ENCODE data around the gene OGFOD1. TPM values are rescaled to one million over a fixed set of nuclear protein-coding genes. Genes with fewer than 3 reads are reported as not detected.

The OGFOD1 gene
- total and polyA plus RNA-seq, 2 experiments from 2014 or later, result 74.5 to 76.3 TPM

DNA sequence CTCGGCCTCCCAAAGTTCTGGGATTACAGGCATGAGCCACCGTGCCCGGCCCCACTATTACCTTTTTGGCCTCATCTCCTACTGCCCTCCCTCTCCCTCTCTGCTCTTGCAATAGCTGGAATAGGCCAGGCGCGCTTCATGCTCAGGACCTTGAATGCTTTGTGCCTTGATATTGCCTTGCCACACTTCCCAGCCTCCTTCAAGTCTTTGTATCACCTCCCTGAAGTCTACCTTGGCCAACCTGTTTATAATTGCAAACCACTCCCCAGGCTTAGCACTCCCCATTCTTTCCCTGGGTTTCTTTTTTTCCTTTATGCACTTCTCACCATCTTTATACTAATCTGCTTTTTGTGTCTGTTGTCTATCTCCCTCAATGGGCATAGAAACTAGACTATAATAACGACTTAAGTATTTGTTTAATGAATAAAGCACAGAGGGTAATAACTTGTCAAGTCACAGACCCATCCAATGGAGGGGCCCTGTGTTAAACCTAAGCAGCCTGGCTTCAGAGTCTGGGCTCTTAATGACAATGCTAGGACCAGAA is 6.6 kb downstream of the OGFOD1 start:
- TF ChIP-seq, protein P1, sequence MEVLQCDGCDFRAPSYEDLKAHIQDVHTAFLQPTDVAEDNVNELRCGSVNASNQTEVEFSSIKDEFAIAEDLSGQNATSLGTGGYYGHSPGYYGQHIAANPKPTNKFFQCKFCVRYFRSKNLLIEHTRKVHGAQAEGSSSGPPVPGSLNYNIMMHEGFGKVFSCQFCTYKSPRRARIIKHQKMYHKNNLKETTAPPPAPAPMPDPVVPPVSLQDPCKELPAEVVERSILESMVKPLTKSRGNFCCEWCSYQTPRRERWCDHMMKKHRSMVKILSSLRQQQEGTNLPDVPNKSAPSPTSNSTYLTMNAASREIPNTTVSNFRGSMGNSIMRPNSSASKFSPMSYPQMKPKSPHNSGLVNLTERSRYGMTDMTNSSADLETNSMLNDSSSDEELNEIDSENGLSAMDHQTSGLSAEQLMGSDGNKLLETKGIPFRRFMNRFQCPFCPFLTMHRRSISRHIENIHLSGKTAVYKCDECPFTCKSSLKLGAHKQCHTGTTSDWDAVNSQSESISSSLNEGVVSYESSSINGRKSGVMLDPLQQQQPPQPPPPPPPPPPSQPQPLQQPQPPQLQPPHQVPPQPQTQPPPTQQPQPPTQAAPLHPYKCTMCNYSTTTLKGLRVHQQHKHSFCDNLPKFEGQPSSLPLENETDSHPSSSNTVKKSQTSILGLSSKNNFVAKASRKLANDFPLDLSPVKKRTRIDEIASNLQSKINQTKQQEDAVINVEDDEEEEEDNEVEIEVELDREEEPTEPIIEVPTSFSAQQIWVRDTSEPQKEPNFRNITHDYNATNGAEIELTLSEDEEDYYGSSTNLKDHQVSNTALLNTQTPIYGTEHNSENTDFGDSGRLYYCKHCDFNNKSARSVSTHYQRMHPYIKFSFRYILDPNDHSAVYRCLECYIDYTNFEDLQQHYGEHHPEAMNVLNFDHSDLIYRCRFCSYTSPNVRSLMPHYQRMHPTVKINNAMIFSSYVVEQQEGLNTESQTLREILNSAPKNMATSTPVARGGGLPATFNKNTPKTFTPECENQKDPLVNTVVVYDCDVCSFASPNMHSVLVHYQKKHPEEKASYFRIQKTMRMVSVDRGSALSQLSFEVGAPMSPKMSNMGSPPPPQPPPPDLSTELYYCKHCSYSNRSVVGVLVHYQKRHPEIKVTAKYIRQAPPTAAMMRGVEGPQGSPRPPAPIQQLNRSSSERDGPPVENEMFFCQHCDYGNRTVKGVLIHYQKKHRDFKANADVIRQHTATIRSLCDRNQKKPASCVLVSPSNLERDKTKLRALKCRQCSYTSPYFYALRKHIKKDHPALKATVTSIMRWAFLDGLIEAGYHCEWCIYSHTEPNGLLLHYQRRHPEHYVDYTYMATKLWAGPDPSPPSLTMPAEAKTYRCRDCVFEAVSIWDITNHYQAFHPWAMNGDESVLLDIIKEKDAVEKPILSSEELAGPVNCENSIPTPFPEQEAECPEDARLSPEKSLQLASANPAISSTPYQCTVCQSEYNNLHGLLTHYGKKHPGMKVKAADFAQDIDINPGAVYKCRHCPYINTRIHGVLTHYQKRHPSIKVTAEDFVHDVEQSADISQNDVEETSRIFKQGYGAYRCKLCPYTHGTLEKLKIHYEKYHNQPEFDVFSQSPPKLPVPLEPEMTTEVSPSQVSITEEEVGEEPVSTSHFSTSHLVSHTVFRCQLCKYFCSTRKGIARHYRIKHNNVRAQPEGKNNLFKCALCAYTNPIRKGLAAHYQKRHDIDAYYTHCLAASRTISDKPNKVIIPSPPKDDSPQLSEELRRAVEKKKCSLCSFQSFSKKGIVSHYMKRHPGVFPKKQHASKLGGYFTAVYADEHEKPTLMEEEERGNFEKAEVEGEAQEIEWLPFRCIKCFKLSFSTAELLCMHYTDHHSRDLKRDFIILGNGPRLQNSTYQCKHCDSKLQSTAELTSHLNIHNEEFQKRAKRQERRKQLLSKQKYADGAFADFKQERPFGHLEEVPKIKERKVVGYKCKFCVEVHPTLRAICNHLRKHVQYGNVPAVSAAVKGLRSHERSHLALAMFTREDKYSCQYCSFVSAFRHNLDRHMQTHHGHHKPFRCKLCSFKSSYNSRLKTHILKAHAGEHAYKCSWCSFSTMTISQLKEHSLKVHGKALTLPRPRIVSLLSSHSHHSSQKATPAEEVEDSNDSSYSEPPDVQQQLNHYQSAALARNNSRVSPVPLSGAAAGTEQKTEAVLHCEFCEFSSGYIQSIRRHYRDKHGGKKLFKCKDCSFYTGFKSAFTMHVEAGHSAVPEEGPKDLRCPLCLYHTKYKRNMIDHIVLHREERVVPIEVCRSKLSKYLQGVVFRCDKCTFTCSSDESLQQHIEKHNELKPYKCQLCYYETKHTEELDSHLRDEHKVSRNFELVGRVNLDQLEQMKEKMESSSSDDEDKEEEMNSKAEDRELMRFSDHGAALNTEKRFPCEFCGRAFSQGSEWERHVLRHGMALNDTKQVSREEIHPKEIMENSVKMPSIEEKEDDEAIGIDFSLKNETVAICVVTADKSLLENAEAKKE (CRISPR knock-in tag; IDR thresholded peaks at IDR 0.05), result no peak
- no peak for TF ChIP-seq ZNF114 (CRISPR knock-in tag; IDR thresholded peaks at IDR 0.05)
- Histone ChIP-seq H3F3A (replicated peaks; ENCODE audit: low read depth) (no peaks in the 10 kb centered on the region), H3K27ac (ENCODE audit: low read depth) (no peak overlapping the region), H3K4me1 (ENCODE audit: insufficient read depth) (0 out of 2 replicates have a peak, but pooled peaks cover 3% of the 10 kb centered on the region), H4K20me1 (replicated peaks; ENCODE audit: insufficient read depth) (peaks cover 27% of the 10 kb centered on the region), H3K9me2 (ENCODE audit: insufficient read depth) (no peaks in the 10 kb centered on the region), H3K4me3 (no peak overlapping the region), H3K4me2 (no peak overlapping the region), H2AFZ (no peak overlapping the region), H3K27me3 (ENCODE audit: insufficient read depth) (no peaks in the 10 kb centered on the region), H3K36me3 (ENCODE audit: insufficient read depth) (peaks cover 60% of the 10 kb centered on the region), H3K79me2 (replicated peaks; ENCODE audit: insufficient read depth) (peaks cover 8% of the 10 kb centered on the region)
- Mint-ChIP-seq H3K27ac (no peak overlapping the region), H3K4me3 (no peak overlapping the region), H3K36me3 (ENCODE audit: low read depth) (peaks cover 70% of the 10 kb centered on the region), H3K4me1 (no peaks in the 10 kb centered on the region), H3K27me3 (ENCODE audit: insufficient read depth, low read depth, poor library complexity) (no peaks in the 10 kb centered on the region), H3K9me3 (no peaks in the 10 kb centered on the region)
- no peak for ATAC-seq
- DNase-seq (ENCODE audit: low spot score), result no peak

DNA sequence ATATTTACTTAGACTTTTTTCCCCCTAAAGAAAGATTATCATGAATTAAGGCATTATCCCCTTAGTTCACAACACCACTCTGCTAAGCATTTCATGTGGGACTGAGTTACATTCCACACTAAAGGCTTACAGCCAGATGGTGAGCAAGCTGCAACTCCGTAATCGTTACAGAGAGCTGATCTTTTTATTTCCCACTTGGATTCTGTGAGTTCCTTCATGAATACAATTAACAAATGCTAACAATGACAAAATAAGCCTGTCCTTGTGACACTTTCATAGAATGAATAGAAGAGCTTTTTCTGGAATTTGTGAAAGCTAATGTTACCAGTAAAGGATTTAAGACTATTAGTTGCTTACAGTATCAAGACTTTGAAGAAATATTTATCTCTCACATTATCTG is 8.7 kb downstream of the OGFOD1 start:
- Histone ChIP-seq H3K36me3 (ENCODE audit: insufficient read depth) (peaks cover 71% of the 10 kb centered on the region), H2AFZ (no peak overlapping the region), H3K4me1 (ENCODE audit: insufficient read depth) (no peaks in the 10 kb centered on the region), H4K20me1 (replicated peaks; ENCODE audit: insufficient read depth) (peaks cover 27% of the 10 kb centered on the region), H3K79me2 (replicated peaks; ENCODE audit: insufficient read depth) (no peaks in the 10 kb centered on the region), H3K27ac (ENCODE audit: low read depth) (no peak overlapping the region), H3F3A (replicated peaks; ENCODE audit: low read depth) (no peaks in the 10 kb centered on the region), H3K4me2 (no peak overlapping the region), H3K9me2 (ENCODE audit: insufficient read depth) (no peaks in the 10 kb centered on the region), H3K27me3 (ENCODE audit: insufficient read depth) (no peaks in the 10 kb centered on the region), H3K4me3 (no peak overlapping the region)
- Mint-ChIP-seq H3K27me3 (ENCODE audit: insufficient read depth, low read depth, poor library complexity) (no peaks in the 10 kb centered on the region), H3K36me3 (ENCODE audit: low read depth) (peaks cover 64% of the 10 kb centered on the region), H3K4me1 (no peaks in the 10 kb centered on the region), H3K4me3 (no peak overlapping the region), H3K9me3 (no peaks in the 10 kb centered on the region), H3K27ac (no peak overlapping the region)
- DNase-seq (ENCODE audit: low spot score) (no peak), ATAC-seq (no peak)
- TF ChIP-seq NANOG (IDR thresholded peaks at IDR 0.05; ENCODE audit: borderline replicate concordance) (no peak), EZH2phosphoT487 (IDR thresholded peaks at IDR 0.05; ENCODE audit: unreplicated experiment) (no peak), EZH2 (IDR thresholded peaks at IDR 0.05; ENCODE audit: low read depth, unreplicated experiment) (no peak), CREB1 (CRISPR knock-in tag; IDR thresholded peaks at IDR 0.05; ENCODE audit: low read depth) (no peak), ZNF331 (CRISPR knock-in tag; IDR thresholded peaks at IDR 0.05; ENCODE audit: low read depth) (no peak), JUNB (IDR thresholded peaks at IDR 0.05; ENCODE audit: unreplicated experiment) (no peak), ZNF114 (CRISPR knock-in tag; IDR thresholded peaks at IDR 0.05) (no peak)
- TF ChIP-seq, protein P2, sequence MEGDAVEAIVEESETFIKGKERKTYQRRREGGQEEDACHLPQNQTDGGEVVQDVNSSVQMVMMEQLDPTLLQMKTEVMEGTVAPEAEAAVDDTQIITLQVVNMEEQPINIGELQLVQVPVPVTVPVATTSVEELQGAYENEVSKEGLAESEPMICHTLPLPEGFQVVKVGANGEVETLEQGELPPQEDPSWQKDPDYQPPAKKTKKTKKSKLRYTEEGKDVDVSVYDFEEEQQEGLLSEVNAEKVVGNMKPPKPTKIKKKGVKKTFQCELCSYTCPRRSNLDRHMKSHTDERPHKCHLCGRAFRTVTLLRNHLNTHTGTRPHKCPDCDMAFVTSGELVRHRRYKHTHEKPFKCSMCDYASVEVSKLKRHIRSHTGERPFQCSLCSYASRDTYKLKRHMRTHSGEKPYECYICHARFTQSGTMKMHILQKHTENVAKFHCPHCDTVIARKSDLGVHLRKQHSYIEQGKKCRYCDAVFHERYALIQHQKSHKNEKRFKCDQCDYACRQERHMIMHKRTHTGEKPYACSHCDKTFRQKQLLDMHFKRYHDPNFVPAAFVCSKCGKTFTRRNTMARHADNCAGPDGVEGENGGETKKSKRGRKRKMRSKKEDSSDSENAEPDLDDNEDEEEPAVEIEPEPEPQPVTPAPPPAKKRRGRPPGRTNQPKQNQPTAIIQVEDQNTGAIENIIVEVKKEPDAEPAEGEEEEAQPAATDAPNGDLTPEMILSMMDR (conservative IDR thresholded peaks at IDR 0.05; ENCODE audit: low read depth in 2 of 2), result no peak
- TF ChIP-seq, protein P3, sequence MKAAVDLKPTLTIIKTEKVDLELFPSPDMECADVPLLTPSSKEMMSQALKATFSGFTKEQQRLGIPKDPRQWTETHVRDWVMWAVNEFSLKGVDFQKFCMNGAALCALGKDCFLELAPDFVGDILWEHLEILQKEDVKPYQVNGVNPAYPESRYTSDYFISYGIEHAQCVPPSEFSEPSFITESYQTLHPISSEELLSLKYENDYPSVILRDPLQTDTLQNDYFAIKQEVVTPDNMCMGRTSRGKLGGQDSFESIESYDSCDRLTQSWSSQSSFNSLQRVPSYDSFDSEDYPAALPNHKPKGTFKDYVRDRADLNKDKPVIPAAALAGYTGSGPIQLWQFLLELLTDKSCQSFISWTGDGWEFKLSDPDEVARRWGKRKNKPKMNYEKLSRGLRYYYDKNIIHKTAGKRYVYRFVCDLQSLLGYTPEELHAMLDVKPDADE (IDR thresholded peaks at IDR 0.05), result no peak
